NCI-H446 treated with DMSO at 0.1 percent for 48 hours (cell line): ENCODE results near the gene ACD.
"Not testable (repeated sequence)": the region's sequence is repeated elsewhere in the genome, so short reads cannot be mapped to it uniquely, and the experiment has no call there.

ENCODE experiments used
- DNase-seq: peaks from one replicate; lab custom pipeline; 2025; lab: John Stamatoyannopoulos, UW

ACD gene

DNA sequence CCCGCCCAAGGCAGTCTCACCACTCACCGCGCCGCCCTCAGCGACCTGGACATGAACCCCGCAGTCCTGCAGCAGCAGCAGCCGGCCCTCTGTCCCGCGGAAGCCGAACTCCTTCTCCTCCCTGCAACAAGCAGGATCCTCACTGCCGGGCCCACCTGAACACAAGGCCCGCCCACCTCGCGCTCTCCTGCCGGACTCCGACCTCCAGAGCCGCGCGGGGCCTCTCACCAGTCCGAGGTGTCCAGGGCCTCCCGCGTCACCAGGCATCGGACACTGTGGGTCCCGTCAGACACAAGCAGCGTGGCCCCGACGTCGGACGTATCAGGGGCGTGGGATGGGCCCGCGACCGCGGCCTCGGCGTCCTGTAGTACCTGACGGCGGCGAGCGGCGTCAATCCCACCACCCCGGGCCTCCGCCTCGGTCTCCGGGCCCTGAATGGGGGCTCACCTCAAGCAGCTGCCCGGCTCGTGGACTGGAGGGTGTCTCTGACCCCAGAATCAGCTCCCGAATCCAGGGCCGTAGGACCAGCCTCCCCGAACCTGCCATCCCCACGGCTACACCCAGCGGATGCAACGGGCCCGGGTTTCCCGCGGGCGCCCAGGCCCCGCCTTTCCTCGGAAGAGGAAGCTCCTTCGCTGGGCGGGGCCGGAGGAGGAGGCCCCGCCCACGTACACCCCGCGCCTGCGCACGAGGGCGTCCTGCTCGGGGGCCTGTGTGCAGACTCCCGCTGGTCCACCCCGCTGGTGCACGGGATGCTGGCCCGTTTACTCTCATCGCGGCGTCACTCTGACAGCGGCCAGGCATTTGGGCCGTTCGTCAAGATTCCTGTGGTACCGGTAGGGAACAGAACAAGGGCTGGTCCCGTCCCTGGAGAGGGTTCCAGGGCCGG is at the start of gene ACD:
Gene ACD (minus strand): TSS at position 586 of the 889 bp plus-strand sequence. CDS start 40 bp downstream, at position 546.
- peak; percentile 57 for DNase-seq

GRCh38 chr16:67709050-67709449 is 49.0 kb upstream of the ACD start:
- DNase-seq: no peak

GRCh38 chr16:67708368-67708771 is 48.3 kb upstream of the ACD start:
- no peak for DNase-seq

DNA sequence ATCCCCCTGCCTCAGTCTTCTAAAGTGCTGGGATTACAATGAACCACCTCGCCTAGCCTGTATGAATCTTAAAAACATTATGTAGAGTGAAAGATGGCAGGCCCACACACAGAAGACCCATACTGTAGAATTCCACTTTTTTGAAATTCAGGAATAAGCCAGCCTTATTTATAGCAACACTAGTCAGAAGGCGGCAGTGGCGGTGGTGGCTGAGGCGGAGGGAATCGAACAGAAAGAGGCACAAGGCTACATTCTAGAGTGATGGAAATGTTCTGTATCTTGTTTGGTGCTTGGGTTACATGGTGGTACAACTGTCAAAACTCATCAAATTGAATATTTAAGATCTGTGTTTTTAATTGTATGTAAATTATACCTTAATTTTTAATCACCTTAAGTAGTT is 47.7 kb upstream of the ACD start:
- DNase-seq: no peak

DNA sequence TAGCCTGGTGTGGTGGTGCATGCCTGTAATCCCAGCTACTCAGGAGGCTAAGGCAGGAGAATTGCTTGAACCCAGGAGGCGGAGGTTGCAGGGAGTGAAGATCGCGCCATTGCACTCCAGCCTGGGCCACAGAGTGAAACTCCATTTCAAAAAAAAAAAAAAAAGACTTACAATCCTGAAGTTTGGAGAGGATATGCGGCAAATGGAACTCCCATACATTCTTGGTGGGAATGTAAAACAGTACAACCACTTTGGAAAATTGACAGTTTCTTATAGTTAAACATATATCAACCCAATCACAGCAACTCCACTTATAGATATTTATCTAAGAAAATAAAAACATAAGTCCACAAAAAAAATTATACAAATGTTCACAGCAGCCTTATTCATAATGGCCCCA is 47.1 kb upstream of the ACD start:
- no peak for DNase-seq

DNA sequence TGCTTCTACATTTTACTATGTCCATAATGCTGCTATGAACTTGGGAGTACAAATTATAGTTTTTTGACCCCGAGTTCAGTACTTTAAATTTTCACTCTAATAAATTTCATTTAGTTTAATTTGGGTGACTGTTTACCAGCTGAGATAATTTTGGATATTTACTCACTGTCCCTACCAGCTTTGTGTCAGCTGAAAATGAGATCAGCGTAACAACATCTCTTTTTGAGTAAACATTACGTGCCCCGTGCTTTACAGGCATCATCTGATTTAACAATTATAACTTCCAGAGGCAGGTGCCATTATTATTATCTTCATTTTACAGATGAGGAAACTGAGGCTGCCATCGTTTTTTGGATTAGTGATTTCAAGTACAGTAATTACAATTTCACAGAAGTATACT is 44.0 kb upstream of the ACD start:
- no peak for DNase-seq

DNA sequence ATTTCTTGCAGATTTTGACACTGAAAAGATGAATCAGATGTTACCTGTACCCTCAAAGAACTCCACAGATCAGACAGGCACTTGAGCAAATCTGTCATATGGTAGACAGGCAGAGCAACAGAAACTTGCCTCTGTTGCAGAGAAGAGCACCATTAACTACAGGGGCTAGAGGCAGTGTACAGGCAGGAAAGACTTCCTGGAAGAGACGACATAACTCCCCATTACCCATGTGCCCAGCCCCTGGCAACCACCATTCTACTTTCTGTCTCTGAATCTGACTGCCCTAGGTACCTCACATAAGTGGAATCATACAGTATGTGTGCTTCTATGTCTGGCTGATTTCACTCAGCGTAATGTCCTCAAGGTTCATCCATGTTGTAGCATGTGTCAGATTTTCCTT is 43.6 kb upstream of the ACD start:
- DNase-seq: no peak

GRCh38 chr16:67702130-67702529 is 42.1 kb upstream of the ACD start:
- no peak for DNase-seq

- DNase-seq: no peak
Measured at GRCh38 chr16:67701420-67701819, 41.4 kb upstream of the ACD start.

- no peak for DNase-seq
Measured at GRCh38 chr16:67699265-67699664, 39.2 kb upstream of the ACD start.

DNA sequence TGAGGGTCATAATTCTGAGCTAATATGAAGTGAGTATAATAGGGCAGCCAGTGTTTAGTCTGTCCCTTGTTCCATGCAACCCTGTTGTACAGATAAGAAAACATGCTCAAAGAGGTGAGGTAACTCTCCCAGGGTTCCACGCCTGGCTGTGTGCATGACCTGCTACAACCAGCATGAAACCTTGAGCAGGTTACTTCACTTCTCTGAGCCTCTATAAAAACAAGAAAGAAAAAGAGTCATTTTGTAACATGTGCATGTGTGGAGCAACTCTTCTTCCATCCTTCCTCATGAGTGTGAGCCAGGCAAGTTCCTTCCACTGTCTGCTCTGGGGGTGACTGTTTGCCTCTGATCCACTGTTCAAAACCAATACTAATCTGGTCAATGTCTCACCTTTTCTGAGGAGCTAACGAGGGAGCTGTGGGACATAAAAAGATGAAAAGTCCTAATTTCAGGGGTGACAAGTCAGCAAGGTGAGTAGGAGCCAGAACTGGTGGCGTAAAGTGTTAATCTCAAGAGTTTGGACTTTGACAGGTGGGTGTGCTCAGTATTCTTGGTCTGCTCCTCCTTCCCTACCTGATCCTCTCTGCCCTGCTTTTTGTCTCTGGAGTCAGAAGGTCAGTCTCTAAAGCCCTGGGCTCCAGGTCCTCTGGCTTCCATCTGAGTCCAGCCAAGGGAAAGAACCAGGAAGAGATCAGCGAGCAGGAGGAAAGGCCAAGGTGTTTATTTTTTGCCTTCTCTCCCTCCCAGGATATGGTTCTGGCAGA is 37.5 kb upstream of the ACD start:
- DNase-seq: no peak

GRCh38 chr16:67694611-67695010 is 34.6 kb upstream of the ACD start:
- no peak for DNase-seq

DNA sequence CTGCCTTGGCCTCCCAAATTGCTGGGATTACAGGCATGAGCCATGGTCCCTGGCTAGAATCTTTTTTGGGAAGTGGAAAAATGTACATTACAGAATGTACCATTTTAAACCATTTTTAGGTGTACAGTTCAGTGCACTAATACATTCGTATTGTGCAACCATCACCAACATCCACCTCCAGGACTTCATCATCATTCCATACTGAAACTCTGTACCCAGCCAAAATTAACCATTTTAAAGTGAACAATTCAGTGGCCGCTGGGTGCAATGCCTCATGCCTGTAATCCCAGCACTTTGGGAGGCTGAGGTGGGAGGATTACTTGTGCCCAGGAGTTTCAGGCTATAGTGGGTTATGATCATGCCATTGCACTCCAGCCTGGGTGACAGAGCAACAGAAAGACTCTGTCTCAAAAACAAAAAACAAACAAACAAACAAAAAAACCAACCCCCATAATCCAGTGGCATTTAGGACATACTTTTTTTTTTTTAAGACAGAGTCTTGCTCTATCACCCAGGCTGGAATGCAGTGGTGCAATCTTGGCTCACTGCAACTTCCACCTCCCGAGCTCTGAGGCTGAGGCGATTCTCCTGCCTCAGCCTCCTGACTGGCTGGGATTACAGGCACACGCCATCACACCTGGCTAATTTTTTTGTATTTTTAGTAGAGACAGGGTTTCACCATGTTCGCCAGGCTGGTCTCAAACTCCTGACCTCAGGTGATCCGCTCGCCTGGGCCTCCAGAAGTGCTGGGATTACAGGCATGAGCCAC is 33.6 kb upstream of the ACD start:
- not testable (repeated sequence) for DNase-seq

DNA sequence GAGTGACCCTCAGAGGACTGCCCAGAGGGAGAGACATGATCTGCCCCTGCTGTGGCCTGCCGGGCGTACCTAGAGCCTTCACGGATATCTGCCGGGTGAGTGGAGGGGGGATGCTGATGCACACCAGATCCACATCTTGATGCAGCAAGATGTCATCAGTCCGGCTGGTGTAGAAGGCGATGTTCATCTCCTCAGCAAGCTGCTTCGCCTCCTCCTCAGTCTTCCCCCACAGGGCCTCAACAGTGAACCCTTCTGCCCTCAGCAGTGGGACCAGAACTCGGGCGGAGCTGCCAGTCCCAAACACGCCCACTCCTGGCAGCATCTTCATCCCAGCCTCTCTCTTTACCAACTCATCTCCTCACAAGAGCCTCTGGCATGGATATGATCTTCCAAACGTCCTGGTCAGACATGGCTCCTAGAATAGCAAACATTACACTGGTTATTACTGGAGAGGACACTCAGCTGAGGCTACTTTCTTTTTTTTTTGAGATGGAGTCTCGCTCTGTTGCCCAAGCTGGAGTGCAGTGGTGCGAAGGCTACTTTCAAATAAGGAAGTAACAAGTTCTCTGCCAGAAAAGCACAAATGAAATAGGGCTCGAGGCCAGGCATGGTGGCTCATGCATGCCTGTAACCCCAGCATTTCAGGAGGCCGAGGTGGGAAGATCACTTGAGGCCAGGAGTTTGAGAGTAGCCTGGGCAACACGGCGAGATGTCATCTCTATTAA is 25.5 kb upstream of the ACD start:
- DNase-seq: no peak

DNA sequence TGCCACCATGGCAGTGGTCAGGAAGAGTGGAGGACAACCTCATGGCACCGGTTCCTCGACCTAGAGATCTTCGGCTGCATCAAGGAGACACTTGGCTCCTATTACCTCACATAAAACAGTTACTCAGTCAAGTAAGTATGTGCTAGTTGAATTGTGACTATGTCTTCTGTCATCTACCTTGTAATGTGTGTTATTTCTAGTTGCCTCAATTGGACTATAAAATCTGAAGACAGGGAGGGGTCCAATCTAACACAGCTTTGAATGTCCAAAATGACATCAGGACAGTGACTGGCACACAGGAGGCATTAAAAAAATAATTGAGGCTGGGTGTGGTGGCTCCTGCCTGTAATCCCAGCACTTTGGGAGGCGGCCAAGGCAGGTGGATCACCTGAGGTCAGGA is 23.7 kb upstream of the ACD start:
- DNase-seq: no peak

- no peak for DNase-seq
Measured at GRCh38 chr16:67679935-67680897, 20.2 kb upstream of the ACD start.

DNA sequence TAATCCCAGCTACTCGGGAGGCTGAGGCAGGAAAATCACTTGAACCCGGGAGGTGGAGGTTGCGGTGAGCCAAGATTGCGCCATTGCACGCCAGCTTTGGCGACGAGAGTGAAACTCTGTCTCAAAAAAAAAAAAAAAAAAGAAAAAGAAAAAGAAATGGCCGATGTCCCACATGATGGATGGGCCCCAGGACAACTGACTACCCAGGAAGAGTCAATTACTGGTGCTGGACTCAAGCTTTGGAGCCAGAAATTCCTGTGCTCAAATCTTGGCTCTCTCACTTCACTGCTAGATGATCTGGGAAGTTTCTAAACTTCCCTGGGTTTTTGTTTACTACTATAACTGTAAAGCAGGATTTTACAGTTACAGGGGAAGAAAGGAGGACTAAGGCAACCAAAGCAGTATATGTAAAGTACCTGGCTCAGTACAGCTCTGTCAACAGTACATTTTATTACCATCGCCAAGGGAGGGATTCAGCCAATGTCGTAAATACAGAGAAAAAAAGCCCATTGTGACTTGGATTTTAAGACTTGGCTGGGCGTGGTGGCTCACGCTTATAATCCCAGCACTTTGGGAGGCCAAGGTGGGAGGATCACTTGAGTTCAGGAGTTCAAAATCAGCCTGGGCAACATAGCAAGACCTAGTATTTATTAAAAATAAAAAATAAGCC is 18.4 kb upstream of the ACD start:
- no peak for DNase-seq

DNA sequence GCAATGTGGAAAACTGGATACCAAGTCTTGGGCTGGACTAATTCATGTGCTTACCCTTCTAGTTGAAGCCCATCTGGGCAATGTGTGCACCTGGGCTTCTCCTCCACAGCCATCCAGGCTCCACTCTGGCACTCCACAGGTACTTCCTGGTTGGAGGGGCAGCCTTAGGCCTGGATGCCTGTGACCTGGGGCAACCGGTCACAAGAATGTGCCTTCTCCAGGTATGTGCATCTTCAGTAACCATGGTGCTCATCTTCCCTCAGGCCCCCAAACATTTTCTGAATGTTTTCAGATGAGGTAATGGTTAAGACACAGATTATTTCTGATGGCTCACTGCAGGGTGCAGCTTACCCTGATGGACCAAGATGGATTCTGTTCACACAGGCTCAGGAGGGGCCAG is 17.7 kb upstream of the ACD start:
- DNase-seq: no peak

GRCh38 chr16:67676939-67677338 is 16.9 kb upstream of the ACD start:
- no peak for DNase-seq

GRCh38 chr16:67676516-67676915 is 16.5 kb upstream of the ACD start:
- DNase-seq: no peak
